NOMO-1 treated with DMSO at 0.1 percent for 48 hours (cell line): ENCODE results near the gene CFAP206.
A peak's percentile ranks its signal among the peaks of the same experiment; 100 is the strongest.
"Not testable (repeated sequence)": the region's sequence is repeated elsewhere in the genome, so short reads cannot be mapped to it uniquely, and the experiment has no call there.

Experiments
- DNase-seq: peaks from one replicate; lab custom pipeline; 2025; ENCODE audit not compliant: unreplicated experiment; lab: John Stamatoyannopoulos, UW

The CFAP206 gene

GRCh38 chr6:87420360-87420759 is 12.6 kb downstream of the CFAP206 start:
- no peak for DNase-seq

GRCh38 chr6:87421576-87421975 is 13.8 kb downstream of the CFAP206 start:
- DNase-seq: no peak

- no peak for DNase-seq
Measured at GRCh38 chr6:87426789-87427188, 19.0 kb downstream of the CFAP206 start.

- DNase-seq: peak; percentile 4
Measured at GRCh38 chr6:87430499-87430898, 22.7 kb downstream of the CFAP206 start.

- no peak for DNase-seq
Measured at GRCh38 chr6:87431263-87431662, 23.5 kb downstream of the CFAP206 start.

GRCh38 chr6:87436435-87436834 is 28.7 kb downstream of the CFAP206 start:
- DNase-seq: peak; percentile 49

- DNase-seq: no peak
Measured at GRCh38 chr6:87441711-87442110, 33.9 kb downstream of the CFAP206 start.

- no peak for DNase-seq
Measured at GRCh38 chr6:87444362-87444761, 36.6 kb downstream of the CFAP206 start.

- DNase-seq: no peak
Measured at GRCh38 chr6:87465051-87465450, 57.3 kb downstream of the CFAP206 start.

GRCh38 chr6:87472525-87473418 is 65.0 kb downstream of the CFAP206 start, which contains the start of gene SLC35A1:
TSS of gene SLC35A1 (plus strand) at chr6:87472974. CDS start at chr6:87473004, 30 bp downstream.
- peak; percentile 83 for DNase-seq

GRCh38 chr6:87473419-87473903 is 65.7 kb downstream of the CFAP206 start:
- peak; percentile 24 for DNase-seq

GRCh38 chr6:87481931-87482330 is 74.2 kb downstream of the CFAP206 start:
- peak; percentile 66 for DNase-seq

GRCh38 chr6:87482366-87482765 is 74.6 kb downstream of the CFAP206 start:
- peak; percentile 88 for DNase-seq

- DNase-seq: no peak
Measured at GRCh38 chr6:87483929-87484328, 76.2 kb downstream of the CFAP206 start.

- DNase-seq: no peak
Measured at GRCh38 chr6:87484491-87484890, 76.7 kb downstream of the CFAP206 start.

- no peak for DNase-seq
Measured at GRCh38 chr6:87487555-87487954, 79.8 kb downstream of the CFAP206 start.

GRCh38 chr6:87489326-87489725 is 81.6 kb downstream of the CFAP206 start:
- not testable (repeated sequence) for DNase-seq

GRCh38 chr6:87494761-87495422 is 87.1 kb downstream of the CFAP206 start:
- DNase-seq: peak; percentile 49

GRCh38 chr6:87498048-87498447 is 90.3 kb downstream of the CFAP206 start:
- DNase-seq: no peak

GRCh38 chr6:87501809-87502572 is 94.2 kb downstream of the CFAP206 start:
- DNase-seq: no peak

GRCh38 chr6:87504441-87504840 is 96.7 kb downstream of the CFAP206 start:
- no peak for DNase-seq
